Measurements from ENCODE around the gene ZC3H12C.

The ZC3H12C gene

DNA sequence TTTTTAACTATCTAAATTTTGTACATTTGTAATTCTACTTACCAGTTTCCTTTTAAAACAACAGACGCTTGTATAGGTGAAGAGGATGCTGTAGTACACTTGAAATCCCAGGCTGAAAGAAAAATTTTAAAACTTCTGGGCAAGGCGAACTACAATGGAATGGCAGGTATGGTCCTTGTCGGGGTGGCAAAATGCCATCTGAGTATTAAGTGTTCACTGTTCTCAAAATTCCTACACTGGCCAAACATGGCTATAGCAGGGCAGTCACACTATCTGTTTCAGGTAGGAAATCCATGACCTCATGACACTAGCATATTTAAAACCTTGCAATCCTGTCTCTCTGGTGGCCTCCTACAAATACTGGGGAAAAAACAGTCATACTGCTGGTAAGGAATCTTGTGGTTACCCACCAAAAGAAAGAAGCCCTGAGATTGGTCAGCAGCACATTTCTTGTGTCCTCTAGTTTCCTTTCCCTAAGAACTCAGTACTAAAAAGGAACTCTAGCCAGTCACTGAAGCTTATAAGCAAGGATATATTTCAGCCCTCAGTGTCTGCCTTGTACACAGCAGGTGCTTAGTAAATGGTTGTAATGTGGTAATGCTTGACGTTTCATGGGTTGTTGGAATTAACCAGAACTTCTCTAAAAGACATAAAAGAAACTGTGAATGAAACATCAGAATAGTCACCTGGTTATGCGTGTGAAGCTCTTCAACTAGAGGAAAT, 5.2 kb upstream of the ZC3H12C start:
- no peaks in the 10 kb centered on the region for H3K9me3 ChIP-seq (ENCODE audit: severe bottlenecking)
- H3K27ac ChIP-seq (ENCODE audit: poor library complexity, severe bottlenecking), result no peak overlapping the region
- H3K27me3 ChIP-seq (ENCODE audit: insufficient read depth, poor library complexity, severe bottlenecking), result no peaks in the 10 kb centered on the region
- no peak for DNase-seq (ENCODE audit: low spot score)
- ATAC-seq (ENCODE audit: low read depth), result no peak
- H3K4me1 ChIP-seq (ENCODE audit: insufficient read depth, poor library complexity, severe bottlenecking), result peaks cover 19% of the 10 kb centered on the region
- H3K4me3 ChIP-seq (ENCODE audit: severe bottlenecking), result no peak overlapping the region
- TF ChIP-seq, protein P1, sequence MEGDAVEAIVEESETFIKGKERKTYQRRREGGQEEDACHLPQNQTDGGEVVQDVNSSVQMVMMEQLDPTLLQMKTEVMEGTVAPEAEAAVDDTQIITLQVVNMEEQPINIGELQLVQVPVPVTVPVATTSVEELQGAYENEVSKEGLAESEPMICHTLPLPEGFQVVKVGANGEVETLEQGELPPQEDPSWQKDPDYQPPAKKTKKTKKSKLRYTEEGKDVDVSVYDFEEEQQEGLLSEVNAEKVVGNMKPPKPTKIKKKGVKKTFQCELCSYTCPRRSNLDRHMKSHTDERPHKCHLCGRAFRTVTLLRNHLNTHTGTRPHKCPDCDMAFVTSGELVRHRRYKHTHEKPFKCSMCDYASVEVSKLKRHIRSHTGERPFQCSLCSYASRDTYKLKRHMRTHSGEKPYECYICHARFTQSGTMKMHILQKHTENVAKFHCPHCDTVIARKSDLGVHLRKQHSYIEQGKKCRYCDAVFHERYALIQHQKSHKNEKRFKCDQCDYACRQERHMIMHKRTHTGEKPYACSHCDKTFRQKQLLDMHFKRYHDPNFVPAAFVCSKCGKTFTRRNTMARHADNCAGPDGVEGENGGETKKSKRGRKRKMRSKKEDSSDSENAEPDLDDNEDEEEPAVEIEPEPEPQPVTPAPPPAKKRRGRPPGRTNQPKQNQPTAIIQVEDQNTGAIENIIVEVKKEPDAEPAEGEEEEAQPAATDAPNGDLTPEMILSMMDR (IDR thresholded peaks at IDR 0.05; ENCODE audit: poor library complexity, severe bottlenecking), result no peak
- no peaks in the 10 kb centered on the region for H3K36me3 ChIP-seq (ENCODE audit: low read depth)

DNA sequence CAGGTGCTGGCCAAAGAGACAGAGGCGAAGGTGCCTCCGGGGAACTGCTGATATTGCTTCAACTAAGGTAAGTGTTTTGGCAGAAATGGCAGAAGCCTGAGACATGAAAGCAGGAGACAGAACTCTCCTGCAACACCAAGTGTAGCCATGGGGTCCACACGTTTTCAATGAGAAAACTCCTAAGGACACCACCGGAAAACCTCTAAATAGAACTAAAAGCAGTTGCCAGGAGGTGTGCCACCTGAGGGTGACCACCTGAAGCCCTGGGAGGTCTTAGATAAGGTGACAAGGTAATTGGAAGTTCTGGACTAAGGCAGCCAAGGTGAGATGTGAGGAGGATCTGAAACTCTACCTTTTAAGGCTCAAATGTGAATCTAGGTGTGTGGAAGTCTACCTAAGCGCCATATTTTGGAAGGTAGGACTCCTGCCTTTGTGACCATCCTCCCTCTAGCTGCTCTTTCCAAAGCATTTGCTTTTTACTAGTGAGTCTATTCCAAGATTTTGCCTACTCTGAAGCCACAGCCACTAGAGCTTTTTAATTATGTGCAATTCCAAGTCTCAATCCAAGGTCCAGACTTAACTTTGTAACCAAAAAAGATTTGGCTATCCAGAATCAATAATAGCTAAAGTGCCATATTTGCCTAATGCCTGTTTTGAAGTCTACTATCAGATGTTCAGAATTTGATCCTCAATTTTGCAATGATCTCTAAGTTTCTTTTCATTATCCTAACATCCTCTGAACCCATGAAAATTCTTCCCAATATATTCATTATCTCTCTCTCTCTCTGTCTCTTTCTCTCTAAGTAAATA, 4.5 kb upstream of the ZC3H12C start:
- ATAC-seq (ENCODE audit: low read depth) (no peak), DNase-seq (ENCODE audit: low spot score) (no peak)
- TF ChIP-seq, protein P1 (IDR thresholded peaks at IDR 0.05; ENCODE audit: poor library complexity, severe bottlenecking), result no peak
- Histone ChIP-seq H3K4me1 (ENCODE audit: insufficient read depth, poor library complexity, severe bottlenecking) (peaks cover 19% of the 10 kb centered on the region), H3K36me3 (ENCODE audit: low read depth) (no peaks in the 10 kb centered on the region), H3K9me3 (ENCODE audit: severe bottlenecking) (no peaks in the 10 kb centered on the region), H3K27ac (ENCODE audit: poor library complexity, severe bottlenecking) (no peak overlapping the region), H3K27me3 (ENCODE audit: insufficient read depth, poor library complexity, severe bottlenecking) (no peaks in the 10 kb centered on the region), H3K4me3 (ENCODE audit: severe bottlenecking) (no peak overlapping the region)

DNA sequence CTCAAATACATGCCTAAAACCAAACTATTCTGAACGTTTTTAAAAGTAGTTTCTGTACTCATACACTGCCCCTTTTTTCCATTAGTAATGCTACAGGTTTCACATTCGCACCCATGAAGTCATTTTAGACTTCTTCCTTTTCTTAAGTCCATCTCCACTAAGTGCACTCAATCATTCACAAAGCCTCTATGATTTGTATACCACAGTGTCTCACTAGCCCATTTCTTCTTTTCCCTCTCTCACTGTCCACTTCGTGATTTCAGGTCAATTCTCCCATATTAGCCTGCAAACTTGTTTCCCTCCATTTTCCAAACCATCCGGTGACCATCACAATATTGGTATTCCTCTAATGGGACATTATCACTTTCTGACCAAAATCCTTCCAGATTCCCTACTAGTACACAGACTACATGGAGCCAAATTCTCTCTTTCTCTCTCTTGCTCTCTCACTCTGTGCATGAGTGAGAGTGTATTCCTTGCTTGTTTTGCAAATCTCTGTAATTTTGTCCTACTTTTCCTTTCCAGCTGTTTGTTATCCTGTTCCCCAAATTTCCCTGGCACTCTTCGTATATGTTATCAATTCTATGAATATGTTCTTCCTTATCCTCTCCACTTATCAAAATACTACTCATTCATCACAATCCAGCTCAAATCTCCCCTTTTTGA, 3.4 kb upstream of the ZC3H12C start:
- no peak overlapping the region for H3K4me3 ChIP-seq (ENCODE audit: severe bottlenecking)
- no peak overlapping the region for H3K27ac ChIP-seq (ENCODE audit: poor library complexity, severe bottlenecking)
- H3K9me3 ChIP-seq (ENCODE audit: severe bottlenecking), result no peaks in the 10 kb centered on the region
- no peaks in the 10 kb centered on the region for H3K36me3 ChIP-seq (ENCODE audit: low read depth)
- no peaks in the 10 kb centered on the region for H3K27me3 ChIP-seq (ENCODE audit: insufficient read depth, poor library complexity, severe bottlenecking)
- H3K4me1 ChIP-seq (ENCODE audit: insufficient read depth, poor library complexity, severe bottlenecking), result peaks cover 22% of the 10 kb centered on the region
- TF ChIP-seq, protein P1 (IDR thresholded peaks at IDR 0.05; ENCODE audit: poor library complexity, severe bottlenecking), result no peak
- ATAC-seq (ENCODE audit: low read depth) (no peak), DNase-seq (ENCODE audit: low spot score) (no peak)

DNA sequence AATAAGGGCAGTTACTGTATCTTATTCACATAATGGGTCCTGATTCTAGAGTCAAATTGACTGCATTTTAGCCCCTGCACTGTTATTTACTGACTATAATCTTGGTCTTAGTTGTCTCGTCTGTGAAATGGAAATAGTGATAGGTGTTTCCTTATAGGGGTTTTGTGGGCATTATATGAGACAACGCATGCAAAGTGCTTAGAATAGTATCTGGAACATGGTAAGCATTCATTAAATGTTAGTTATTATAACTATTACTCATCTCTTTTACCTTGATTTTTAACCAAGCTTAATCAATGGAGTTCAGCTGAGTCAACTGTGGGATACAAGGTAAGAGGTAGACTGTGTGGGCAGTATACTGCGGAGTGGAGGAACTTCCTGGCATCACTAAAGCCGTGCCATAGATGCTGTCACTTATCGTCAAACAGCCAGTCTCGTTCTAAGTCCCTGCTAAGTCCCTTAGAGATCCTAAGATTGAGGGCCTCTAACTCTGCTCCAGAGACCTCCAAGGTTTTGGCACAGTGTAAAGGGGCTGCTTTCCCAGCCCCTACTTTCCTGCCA, 2.6 kb upstream of the ZC3H12C start:
- Histone ChIP-seq H3K27me3 (ENCODE audit: insufficient read depth, poor library complexity, severe bottlenecking) (no peaks in the 10 kb centered on the region), H3K4me1 (ENCODE audit: insufficient read depth, poor library complexity, severe bottlenecking) (peaks cover 30% of the 10 kb centered on the region), H3K27ac (ENCODE audit: poor library complexity, severe bottlenecking) (no peak overlapping the region), H3K4me3 (ENCODE audit: severe bottlenecking) (no peak overlapping the region), H3K36me3 (ENCODE audit: low read depth) (no peaks in the 10 kb centered on the region; the same call in 1 of the 2 replicates), H3K9me3 (ENCODE audit: severe bottlenecking) (no peaks in the 10 kb centered on the region)
- TF ChIP-seq, protein P1 (IDR thresholded peaks at IDR 0.05; ENCODE audit: poor library complexity, severe bottlenecking), result no peak
- DNase-seq (ENCODE audit: low spot score), result no peak
- ATAC-seq (ENCODE audit: low read depth), result no peak

All from RWPE2 (cell line).